ENCODE measurements around the gene RPAP3. TPM values are rescaled to one million over a fixed set of nuclear protein-coding genes. Genes with fewer than 3 reads are reported as not detected.

Gene RPAP3
- 10.7 and 16.5 TPM in 2 replicates for total RNA-seq

GRCh38 chr12:47705566-47706425 lies at the start of gene RPAP3:
RPAP3 (minus strand) TSS chr12:47706030; CDS start chr12:47702840, 3,190 bp downstream.

DNA sequence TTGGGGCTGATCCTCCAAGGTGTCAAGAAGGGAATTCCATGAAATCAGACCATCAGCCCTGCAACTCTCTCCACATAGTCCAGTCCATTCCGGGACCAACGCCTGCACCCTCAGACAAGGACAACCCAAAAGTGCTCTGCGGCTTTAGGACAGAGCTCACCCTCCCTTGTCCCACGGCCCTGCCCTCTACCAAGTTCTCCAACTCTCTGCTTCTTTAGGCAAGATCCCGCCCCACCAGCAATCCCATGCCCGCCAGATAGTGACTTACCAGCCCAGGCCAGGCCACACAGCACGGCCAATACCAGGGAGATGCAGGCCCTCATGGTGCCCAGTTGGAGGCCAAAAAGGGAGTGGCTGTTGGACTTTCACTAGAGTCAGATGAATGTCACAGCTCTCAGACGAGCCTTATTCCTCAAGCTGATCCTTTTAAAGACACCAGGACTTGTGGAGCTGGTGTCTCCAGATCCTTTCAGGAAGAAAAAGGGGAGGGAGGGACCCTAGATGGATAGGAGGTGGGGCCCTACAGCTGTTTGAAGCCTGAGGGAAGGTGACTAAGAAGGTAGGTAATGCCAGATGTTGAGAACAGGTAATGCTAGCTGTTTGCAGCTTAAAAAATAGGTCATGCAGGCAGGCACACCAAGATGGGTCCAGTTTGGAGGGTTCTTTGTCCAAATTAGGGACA lies 19.4 kb upstream of the RPAP3 start, which contains the start of gene ENDOU:
TSS of gene ENDOU (minus strand) at position 400 of the 682 bp plus-strand sequence. CDS start at position 323, 77 bp downstream.

Other genes with a start within 250 kb of the RPAP3 start
- under 0.01 TPM in 1 of 2 replicates, not detected in the other for gene ENDOU, start 19.5 kb upstream of the RPAP3 start, total RNA-seq
- gene RAPGEF3, start 52.9 kb upstream of the RPAP3 start, total RNA-seq = 2.0 and 3.4 TPM in 2 replicates
- 6.4 and 12.3 TPM in 2 replicates for gene SLC48A1, start 67.2 kb upstream of the RPAP3 start, total RNA-seq
- gene HDAC7, start 113.9 kb upstream of the RPAP3 start, total RNA-seq = 38.7 and 60.4 TPM in 2 replicates
- gene VDR, start 199.0 kb upstream of the RPAP3 start, total RNA-seq = 23.9 and 57.3 TPM in 2 replicates